GM12878 (cell line): ENCODE data around the gene SRSF2. TPM values are rescaled to one million over a fixed set of nuclear protein-coding genes. Genes with fewer than 3 reads are reported as not detected.
A peak's percentile ranks its signal among the peaks of the same experiment; 100 is the strongest.

Source experiments
- ATAC-seq: fragments of 200-7000 bp; cut with Tn5 transposase; 3 replicates; pipeline ENCODE4 v1.9.1; 2020; ENCODE audit warnings: mild to moderate bottlenecking, moderate library complexity
- BruUV-seq: library from RNA; stranded (reverse); fragments of 400-500 nt; replicated peaks from 2 replicates; lab custom pipeline; 2021; lab: Mats Ljungman, UMichigan
- CTCF ChIA-PET: fragments of 300-600 bp; sonication (Branson Sonifier 250); formaldehyde crosslinking; extraction: SDS; loops from one replicate; lab custom pipeline; 2021; ENCODE audit warnings: inconsistent platforms; lab: Yijun Ruan, JAX
- POLR2A ChIA-PET: fragments of 350-600 bp; formaldehyde crosslinking; extraction: SDS; loops from one replicate; lab custom pipeline; 2021; ENCODE audit warnings: inconsistent platforms; lab: Charles Lee
- RAD21 ChIA-PET: fragments of 300-600 bp; sonication (Branson Sonifier 250); formaldehyde crosslinking; loops from one replicate; lab custom pipeline; 2023; ENCODE audit warnings: antibody characterized with exemption; ENCODE audit not compliant: unreplicated experiment; lab: Charles Lee
- SMC1A ChIA-PET: fragments of 300-600 bp; sonication (Branson Sonifier 250); formaldehyde crosslinking; loops from one replicate; lab custom pipeline; 2023; ENCODE audit not compliant: unreplicated experiment, uncharacterized antibody; lab: Charles Lee
- DNase-seq: peaks from one replicate; pipeline ENCODE4 v3.0.0-alpha.2; 2011; ENCODE audit warnings: low read depth, low spot score
- FAIRE-seq: peaks from 3 replicates; lab custom pipeline; 2011; peaks lifted over from hg19 to GRCh38; lab: Jason Lieb, UNC
- H2AFZ ChIP-seq: 2 replicates; pipeline ENCODE4 v1.6.0; 2011; ENCODE audit warnings: low read depth, low read length, control low read depth; ENCODE audit not compliant: control insufficient read depth
- H3K27ac ChIP-seq: 2 replicates; pipeline ENCODE4 v1.5.1; 2011; ENCODE audit warnings: control low read depth; ENCODE audit not compliant: control insufficient read depth, insufficient read depth
- H3K27me3 ChIP-seq, 2 experiments: replicated peaks in 1 of 2; 2 replicates each; pipeline versions ENCODE4 v1.6.0 to v1.6.1; 2011; ENCODE audit warnings: low read length in 1 of 2; ENCODE audit not compliant: control insufficient read depth in 2 of 2, insufficient read depth in 2 of 2
- H3K36me3 ChIP-seq, 2 experiments: 2 replicates each; pipeline ENCODE4 v1.5.1; 2011; ENCODE audit warnings: low read length in 1 of 2; ENCODE audit not compliant: control insufficient read depth in 2 of 2, insufficient read depth in 2 of 2
- H3K4me1 ChIP-seq: 2 replicates; pipeline ENCODE4 v1.6.1; 2011; ENCODE audit warnings: mild to moderate bottlenecking, low read length, moderate library complexity, mixed read lengths; ENCODE audit not compliant: control insufficient read depth, insufficient read depth
- H3K4me2 ChIP-seq: 2 replicates; pipeline ENCODE4 v1.6.0; 2011; ENCODE audit warnings: control low read depth; ENCODE audit not compliant: control insufficient read depth, insufficient read depth
- H3K4me3 ChIP-seq: fragments of 200-600 bp; sonication (generic); 2 replicates; pipeline ENCODE4 v1.5.1; 2016
- H3K79me2 ChIP-seq: 2 replicates; pipeline ENCODE4 v1.6.0; 2011; ENCODE audit warnings: low read length; ENCODE audit not compliant: control insufficient read depth, insufficient read depth
- H3K9ac ChIP-seq: 2 replicates; pipeline ENCODE4 v1.8.0; 2011; ENCODE audit warnings: low read length, control low read depth, mixed read lengths; ENCODE audit not compliant: control insufficient read depth, insufficient read depth
- H3K9me3 ChIP-seq: replicated peaks from 3 replicates; pipeline ENCODE4 v1.5.1; 2011; ENCODE audit warnings: mild to moderate bottlenecking, low read length; ENCODE audit not compliant: control insufficient read depth, insufficient read depth
- H4K20me1 ChIP-seq: 2 replicates; pipeline ENCODE4 v1.6.0; 2011; ENCODE audit not compliant: control insufficient read depth, insufficient read depth
- ASH2L ChIP-seq: fragments of 300-600, 200-600 bp; sonication (generic); IDR thresholded peaks from 2 replicates; pipeline ENCODE4 v1.6.1; 2017; ENCODE audit warnings: low read depth, mild to moderate bottlenecking, borderline replicate concordance
- BHLHE40 ChIP-seq, 2 experiments: fragments of 450-650 bp in 1 of 2; IDR thresholded peaks; 2 replicates each; pipeline ENCODE4 v1.6.1; 2011 to 2017; ENCODE audit warnings: low read depth in 2 of 2, borderline replicate concordance in 1 of 2, improper control_type of control experiment in 1 of 2, low read length in 1 of 2, mild to moderate bottlenecking in 1 of 2
- BMI1 ChIP-seq: fragments of 450-650 bp; IDR thresholded peaks from 2 replicates; pipeline ENCODE4 v1.6.1; 2016; ENCODE audit warnings: mild to moderate bottlenecking, moderate library complexity, borderline replicate concordance
- CHD1 ChIP-seq: IDR thresholded peaks from 2 replicates; pipeline ENCODE4 v1.6.1; 2012; ENCODE audit warnings: low read depth, low read length, improper control_type of control experiment
- DPF2 ChIP-seq: fragments of 450-650 bp; IDR thresholded peaks from 2 replicates; pipeline ENCODE4 v1.6.1; 2017; ENCODE audit warnings: mild to moderate bottlenecking
- IKZF1 ChIP-seq: fragments of 450-650 bp; conservative IDR thresholded peaks from 2 replicates; pipeline ENCODE4 v1.6.1; 2017; ENCODE audit warnings: antibody characterized with exemption, mild to moderate bottlenecking
- JUNB ChIP-seq: IDR thresholded peaks from 2 replicates; pipeline ENCODE4 v1.6.1; 2016; ENCODE audit warnings: antibody characterized with exemption, mild to moderate bottlenecking
- LARP7 ChIP-seq: fragments of 450-650 bp; IDR thresholded peaks from 2 replicates; pipeline ENCODE4 v1.6.1; 2017; ENCODE audit warnings: mild to moderate bottlenecking
- PAX5 ChIP-seq: IDR thresholded peaks from 2 replicates; pipeline ENCODE4 v1.6.1; 2011; ENCODE audit warnings: low read depth, low read length, borderline replicate concordance
- RAD51 ChIP-seq: fragments of 450-650 bp; IDR thresholded peaks from 2 replicates; pipeline ENCODE4 v1.6.1; 2016; ENCODE audit warnings: moderate library complexity, mild to moderate bottlenecking, inconsistent platforms
- RCOR1 ChIP-seq: conservative IDR thresholded peaks from 2 replicates; pipeline ENCODE4 v1.6.1; 2012; ENCODE audit warnings: low read depth, low read length, improper control_type of control experiment
- SREBF1 ChIP-seq: IDR thresholded peaks from 2 replicates; pipeline ENCODE4 v1.6.1; 2012; ENCODE audit warnings: mild to moderate bottlenecking, low read length
- SREBF2 ChIP-seq: IDR thresholded peaks from 2 replicates; pipeline ENCODE4 v1.6.1; 2012; ENCODE audit warnings: mild to moderate bottlenecking, low read length
- TCF12 ChIP-seq: IDR thresholded peaks from 2 replicates; pipeline ENCODE4 v1.6.1; 2011; ENCODE audit warnings: low read depth, mild to moderate bottlenecking, low read length
- WRNIP1 ChIP-seq: IDR thresholded peaks from 2 replicates; pipeline ENCODE4 v1.6.1; 2011; ENCODE audit warnings: low read depth, low read length, improper control_type of control experiment, borderline replicate concordance
- ZZZ3 ChIP-seq: IDR thresholded peaks from 2 replicates; pipeline ENCODE4 v1.6.1; 2011; ENCODE audit warnings: low read depth; ENCODE audit not compliant: control insufficient read depth, insufficient read length
- WGBS: methylation state at CpG from one replicate; pipeline ENCODE4 v1.1.6; 2016; ENCODE audit warnings: low lambda C conversion rate; ENCODE audit not compliant: insufficient replicate concordance, insufficient coverage; ENCODE audit errors: missing lambda C conversion rate; 5-methylcytosine and 5-hydroxymethylcytosine counted together
- in situ Hi-C: fragments of 300-500 bp; cut with MboI; formaldehyde crosslinking; loops from 9 replicates; pipeline ENCODE4 v1.14.3; 2018; ENCODE audit warnings: mixed read lengths
- intact Hi-C: fragments of 100-400 bp; cut with micrococcal nuclease; formaldehyde crosslinking; loops from one replicate; pipeline ENCODE4 v1.14.2; 2022; ENCODE audit not compliant: unreplicated experiment
- polyA plus RNA-seq, 11 experiments: library from polyadenylated mRNA; depleted of rRNA in 4 of 11; unstranded in 6 of 11; stranded (reverse) in 5 of 11; fragments of >200 nt; fragmentation: Nextera tagmentation in 4 of 11; fragmentation: Illumina TruSeq in 1 of 11; extraction: Ambion mirVana in 4 of 11; extraction: Trizol in 1 of 11; gene quantifications; 1 replicate in 1 of 11; 2 replicates in 10 of 11; pipeline versions ENCODE4 v1.2.1 to v1.2.3, GENCODE V29; 2011 to 2016; ENCODE audit warnings: inconsistent platforms in 2 of 11, missing spikeins in 2 of 11, low read depth in 1 of 11
- total RNA-seq, 4 experiments: library from RNA; depleted of rRNA in 3 of 4; stranded (reverse); fragments of >200 nt in 3 of 4; fragmentation: Illumina TruSeq in 1 of 4; extraction: Trizol in 1 of 4; gene quantifications; 2 replicates each; pipeline versions ENCODE4 v1.2.1 to v1.2.3, GENCODE V29; 2013 to 2021
- TF ChIP-seq, protein P1 (sequence below): fragments of 450-650 bp; IDR thresholded peaks from 2 replicates; pipeline ENCODE4 v1.6.1; 2014; ENCODE audit warnings: mild to moderate bottlenecking
- TF ChIP-seq, protein P2 (sequence below): fragments of 450-650 bp; IDR thresholded peaks from 2 replicates; pipeline ENCODE4 v1.6.1; 2017; ENCODE audit warnings: borderline replicate concordance

The SRSF2 gene
- total and polyA plus RNA-seq, 10 of the 15 experiments (the other 5 are each of a cell fraction or from before 2014, with no cell fraction given): 225 to 795 (median 410) TPM

DNA sequence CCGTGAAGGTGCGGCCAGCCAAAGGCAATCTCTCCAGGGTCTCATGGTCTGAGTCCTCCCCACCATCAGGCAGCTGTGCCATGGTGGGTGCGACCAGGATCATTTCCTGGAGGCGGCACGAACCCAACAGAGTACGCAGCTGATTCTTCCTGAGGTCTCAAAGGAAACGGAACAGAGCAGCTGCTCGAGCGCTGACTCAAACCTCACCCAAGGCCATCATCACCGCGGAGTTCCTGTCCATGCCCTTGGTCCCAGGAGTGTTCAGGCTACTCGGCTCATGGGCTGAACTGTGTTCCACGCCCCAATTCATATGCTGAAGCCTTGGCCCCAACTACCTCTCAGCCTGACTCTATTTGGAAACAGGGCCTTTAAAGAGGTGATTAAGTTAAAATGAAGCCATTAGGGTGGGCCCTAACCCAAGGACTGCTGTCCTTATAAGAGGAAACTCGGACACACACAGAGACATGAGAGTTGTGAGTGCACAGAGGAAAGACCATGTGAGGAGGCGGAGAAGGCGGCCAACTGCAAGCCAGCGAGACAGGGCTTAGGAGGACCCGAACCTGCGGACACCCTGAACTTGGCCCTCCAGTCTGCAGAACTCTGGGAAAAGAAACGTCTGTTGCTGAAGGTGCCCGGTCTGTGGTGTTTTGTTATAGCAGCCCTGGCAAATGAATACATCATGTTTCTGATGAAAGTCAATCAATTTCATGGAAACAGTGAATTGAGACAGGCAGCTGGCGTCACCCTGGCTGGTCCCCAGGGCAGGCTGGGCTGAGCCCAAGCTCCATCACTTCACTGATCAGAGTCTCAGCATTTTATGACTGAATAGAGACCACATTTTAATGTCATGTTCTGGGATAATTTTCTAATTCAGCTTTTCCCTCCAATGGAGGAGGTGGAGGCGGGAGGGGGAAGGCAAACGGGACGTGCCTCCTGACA, 40.1 kb downstream of the SRSF2 start (continued):
- no peak for TF ChIP-seq SREBF2
- TF ChIP-seq TCF12: peak; percentile 85; the same call in 1 of the 2 replicates
- peak; percentile 26; the same call in 1 of the 2 replicates for TF ChIP-seq JUNB
- TF ChIP-seq BHLHE40 (IDR thresholded peaks at IDR 0.05; ENCODE audit: borderline replicate concordance in 1 of 2, low read depth in 2 of 2, low read length in 1 of 2): no peak
- TF ChIP-seq PAX5: no peak
- TF ChIP-seq RAD51: no peak
- TF ChIP-seq IKZF1: 0 out of 2 replicates have a peak, but pooled peaks have one; percentile 29

DNA sequence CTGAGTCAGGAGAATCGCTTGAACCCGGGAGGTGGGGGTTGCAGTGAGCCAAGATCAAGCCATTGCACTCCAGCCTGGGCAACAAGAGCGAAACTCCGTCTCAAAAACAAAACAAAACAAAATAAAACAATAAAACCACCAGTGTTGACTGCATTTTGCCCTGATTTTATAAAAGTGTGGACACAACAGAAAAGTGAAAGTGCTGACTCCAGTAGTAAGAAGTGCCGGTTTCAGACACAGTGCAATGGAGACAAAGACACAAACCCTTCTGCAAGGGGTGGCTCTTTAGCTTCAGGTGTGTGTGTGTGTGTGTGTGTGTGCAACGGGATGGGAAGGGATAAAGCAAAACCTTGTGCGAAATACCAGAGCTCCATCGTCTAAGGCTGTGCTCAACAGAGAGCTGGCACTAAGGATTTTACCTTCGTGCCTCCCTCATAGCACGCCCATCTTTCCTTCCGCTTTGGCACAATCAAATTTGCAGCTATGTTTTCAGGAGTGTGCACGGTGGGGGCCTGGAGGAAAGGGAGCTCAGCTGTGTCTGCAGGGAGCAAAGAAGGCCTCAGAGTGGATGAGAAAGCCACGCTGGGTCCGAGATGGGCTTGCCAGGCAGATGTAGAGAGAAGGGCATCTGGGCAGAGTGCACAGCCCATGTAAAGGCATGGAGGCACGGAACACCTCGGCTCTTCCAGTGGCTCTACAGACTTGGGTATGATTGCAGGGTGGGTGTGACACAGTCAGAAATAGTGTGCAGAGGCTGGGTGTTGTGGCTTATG, 41.9 kb downstream of the SRSF2 start:
- no TSS peak for BruUV-seq

More for the DNA sequence above, 41.9 kb downstream of the SRSF2 start:
- POLR2A ChIA-PET: no interaction called here
- intact Hi-C loops: loop anchor here (10.0 kb wide), 1 partner anchor 130 kb away; a partner anchor contains a TSS
- no peaks in the 10 kb centered on the region for H3K36me3 ChIP-seq
- no peaks in the 10 kb centered on the region for H4K20me1 ChIP-seq
- DNase-seq: no peak
- no peaks in the 10 kb centered on the region for H3K79me2 ChIP-seq
- ATAC-seq: no peak
- no peaks in the 10 kb centered on the region for H3K27me3 ChIP-seq
- H3K9me3 ChIP-seq: no peaks in the 10 kb centered on the region
- RAD21 ChIA-PET: no interaction called here
- H2AFZ ChIP-seq: no peak overlapping the region
- in situ Hi-C loops: no loop called here
- peaks cover 22% of the 10 kb centered on the region for H3K4me1 ChIP-seq
- 78% methylated on average over 16 of the region's 16 CpGs for WGBS
- TF ChIP-seq DPF2 (no peak), ZZZ3 (no peak), WRNIP1 (no peak), TCF12 (no peak), SREBF2 (no peak), BHLHE40 (IDR thresholded peaks at IDR 0.05; ENCODE audit: borderline replicate concordance in 1 of 2, low read depth in 2 of 2, low read length in 1 of 2) (no peak), CHD1 (no peak), LARP7 (no peak), RCOR1 (no peak), ASH2L (no peak), SREBF1 (no peak), BMI1 (no peak)
- TF ChIP-seq, protein P1, sequence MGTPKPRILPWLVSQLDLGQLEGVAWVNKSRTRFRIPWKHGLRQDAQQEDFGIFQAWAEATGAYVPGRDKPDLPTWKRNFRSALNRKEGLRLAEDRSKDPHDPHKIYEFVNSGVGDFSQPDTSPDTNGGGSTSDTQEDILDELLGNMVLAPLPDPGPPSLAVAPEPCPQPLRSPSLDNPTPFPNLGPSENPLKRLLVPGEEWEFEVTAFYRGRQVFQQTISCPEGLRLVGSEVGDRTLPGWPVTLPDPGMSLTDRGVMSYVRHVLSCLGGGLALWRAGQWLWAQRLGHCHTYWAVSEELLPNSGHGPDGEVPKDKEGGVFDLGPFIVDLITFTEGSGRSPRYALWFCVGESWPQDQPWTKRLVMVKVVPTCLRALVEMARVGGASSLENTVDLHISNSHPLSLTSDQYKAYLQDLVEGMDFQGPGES: no peak
- TF ChIP-seq, protein P2, sequence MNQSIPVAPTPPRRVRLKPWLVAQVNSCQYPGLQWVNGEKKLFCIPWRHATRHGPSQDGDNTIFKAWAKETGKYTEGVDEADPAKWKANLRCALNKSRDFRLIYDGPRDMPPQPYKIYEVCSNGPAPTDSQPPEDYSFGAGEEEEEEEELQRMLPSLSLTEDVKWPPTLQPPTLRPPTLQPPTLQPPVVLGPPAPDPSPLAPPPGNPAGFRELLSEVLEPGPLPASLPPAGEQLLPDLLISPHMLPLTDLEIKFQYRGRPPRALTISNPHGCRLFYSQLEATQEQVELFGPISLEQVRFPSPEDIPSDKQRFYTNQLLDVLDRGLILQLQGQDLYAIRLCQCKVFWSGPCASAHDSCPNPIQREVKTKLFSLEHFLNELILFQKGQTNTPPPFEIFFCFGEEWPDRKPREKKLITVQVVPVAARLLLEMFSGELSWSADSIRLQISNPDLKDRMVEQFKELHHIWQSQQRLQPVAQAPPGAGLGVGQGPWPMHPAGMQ: no peak
- CTCF ChIA-PET: interaction anchor here (1.6 to 2.4 kb wide), 2 partner anchors 14 to 20 kb away, joined by 5 to 12 read pairs; no protein-coding TSS in a partner anchor
- no peak overlapping the region for H3K4me2 ChIP-seq
- SMC1A ChIA-PET: interaction anchor here (1.8 kb wide), 1 partner anchor 14 kb away, joined by 9 read pairs; no protein-coding TSS in a partner anchor
- no peak overlapping the region for H3K4me3 ChIP-seq
- no peak overlapping the region for H3K9ac ChIP-seq
- no peak for FAIRE-seq
- H3K27ac ChIP-seq: no peak overlapping the region
